ENCODE results near the gene ENOX2.
"Not testable (repeated sequence)": the region's sequence is repeated elsewhere in the genome, so short reads cannot be mapped to it uniquely, and the experiment has no call there.

Gene ENOX2

GRCh38 chrX:130902783-130903613, at the start of gene ENOX2:
TSS of gene ENOX2 (minus strand) at chrX:130903209. CDS start at chrX:130703216, 199,993 bp downstream.
- DNase-seq (ENCODE audit: low spot score) = peak; percentile 99

GRCh38 chrX:130952266-130953043, 49.4 kb upstream of the ENOX2 start:
- no peak for DNase-seq (ENCODE audit: low spot score)

GRCh38 chrX:130944230-130944629, 41.2 kb upstream of the ENOX2 start:
- no peak for DNase-seq (ENCODE audit: low spot score)

- DNase-seq (ENCODE audit: low spot score) = no peak
These were observed 34.1 kb upstream of the ENOX2 start for GRCh38 chrX:130937101-130937500.

- DNase-seq (ENCODE audit: low spot score) = no peak
These were observed 30.3 kb upstream of the ENOX2 start for GRCh38 chrX:130933358-130933757.

- DNase-seq (ENCODE audit: low spot score) = not testable (repeated sequence)
These were observed 17.4 kb upstream of the ENOX2 start for GRCh38 chrX:130920405-130920804.

GRCh38 chrX:130919676-130920075, 16.7 kb upstream of the ENOX2 start:
- not testable (repeated sequence) for DNase-seq (ENCODE audit: low spot score)

- not testable (repeated sequence) for DNase-seq (ENCODE audit: low spot score)
These were observed 15.5 kb upstream of the ENOX2 start for GRCh38 chrX:130918498-130918897.

- DNase-seq (ENCODE audit: low spot score) = peak; percentile 55
These were observed 13.8 kb upstream of the ENOX2 start for GRCh38 chrX:130916636-130917422.

- no peak for DNase-seq (ENCODE audit: low spot score)
These were observed 12.3 kb upstream of the ENOX2 start for GRCh38 chrX:130915302-130915701.

- DNase-seq (ENCODE audit: low spot score) = no peak
These were observed 6.6 kb upstream of the ENOX2 start for GRCh38 chrX:130909469-130910136.

GRCh38 chrX:130906776-130907175, 3.8 kb upstream of the ENOX2 start:
- DNase-seq (ENCODE audit: low spot score) = no peak

GRCh38 chrX:130902446-130902782, 595 bp downstream of the ENOX2 start:
- DNase-seq (ENCODE audit: low spot score) = no peak

GRCh38 chrX:130896802-130897501, 6.1 kb downstream of the ENOX2 start:
- no peak for DNase-seq (ENCODE audit: low spot score)

- DNase-seq (ENCODE audit: low spot score) = no peak
These were observed 7.0 kb downstream of the ENOX2 start for GRCh38 chrX:130896026-130896425.

- DNase-seq (ENCODE audit: low spot score) = no peak
These were observed 7.7 kb downstream of the ENOX2 start for GRCh38 chrX:130895299-130895698.

- DNase-seq (ENCODE audit: low spot score) = no peak
These were observed 9.5 kb downstream of the ENOX2 start for GRCh38 chrX:130893356-130894085.

GRCh38 chrX:130887376-130887775, 15.6 kb downstream of the ENOX2 start:
- DNase-seq (ENCODE audit: low spot score) = no peak

GRCh38 chrX:130885996-130886395, 17.0 kb downstream of the ENOX2 start:
- DNase-seq (ENCODE audit: low spot score) = no peak

- no peak for DNase-seq (ENCODE audit: low spot score)
These were observed 17.5 kb downstream of the ENOX2 start for GRCh38 chrX:130885508-130885907.

- no peak for DNase-seq (ENCODE audit: low spot score)
These were observed 18.4 kb downstream of the ENOX2 start for GRCh38 chrX:130884627-130885026.
